Neural cell (in vitro differentiated cells): ENCODE measurements around the gene DCTN4. TPM values are rescaled to one million over a fixed set of nuclear protein-coding genes. Genes with fewer than 3 reads are reported as not detected.

Experiments
- H2AFZ ChIP-seq: fragments of 200-600, 300-800 bp; sonication (generic), shearing (Covaris generic); 2 replicates; pipeline ENCODE4 v1.6.0; 2014; ENCODE audit warnings: low read depth, mild to moderate bottlenecking, antibody characterized with exemption, low read length, moderate library complexity
- H3F3A ChIP-seq: fragments of 200-600 bp; shearing (Covaris generic); 2 replicates; pipeline ENCODE4 v1.6.1; 2016; ENCODE audit warnings: mild to moderate bottlenecking, moderate library complexity, mixed read lengths, antibody characterized with exemption, low read length; ENCODE audit not compliant: insufficient read depth, poor library complexity, severe bottlenecking
- H3K27ac ChIP-seq: fragments of 200-600, 300-800 bp; sonication (generic), shearing (Covaris generic); 2 replicates; pipeline ENCODE4 v1.5.1; 2014; ENCODE audit warnings: mild to moderate bottlenecking, low read length, moderate library complexity
- H3K27me3 ChIP-seq: fragments of 300-800, 200-600 bp; sonication (generic), shearing (Covaris generic); 2 replicates; pipeline ENCODE4 v1.6.0; 2014; ENCODE audit warnings: mild to moderate bottlenecking, low read depth, low read length, moderate library complexity; ENCODE audit not compliant: insufficient read depth
- H3K36me3 ChIP-seq: fragments of 300-800, 200-600 bp; sonication (generic), shearing (Covaris generic); 2 replicates; pipeline ENCODE4 v1.5.1; 2014; ENCODE audit warnings: mild to moderate bottlenecking, antibody characterized with exemption, low read length, moderate library complexity; ENCODE audit not compliant: insufficient read depth
- H3K4me2 ChIP-seq: fragments of 300-800, 200-600 bp; sonication (generic), shearing (Covaris generic); 2 replicates; pipeline ENCODE4 v1.6.0; 2014; ENCODE audit warnings: mild to moderate bottlenecking, low read length
- H3K4me3 ChIP-seq: fragments of 300-800, 200-600 bp; sonication (generic), shearing (Covaris generic); 2 replicates; pipeline ENCODE4 v1.5.1; 2014; ENCODE audit warnings: mild to moderate bottlenecking, low read length, moderate library complexity
- H3K79me2 ChIP-seq: fragments of 200-600 bp; shearing (Covaris generic); replicated peaks from 2 replicates; pipeline ENCODE4 v1.6.0; 2014; ENCODE audit warnings: mild to moderate bottlenecking, low read length, moderate library complexity; ENCODE audit not compliant: insufficient read depth
- H3K9ac ChIP-seq: fragments of 300-800, 200-600 bp; sonication (generic), shearing (Covaris generic); 2 replicates; pipeline ENCODE4 v1.6.1; 2016; ENCODE audit warnings: mild to moderate bottlenecking, low read length, mixed read lengths
- H3K9me2 ChIP-seq: fragments of 200-600 bp; shearing (Covaris generic); 2 replicates; pipeline ENCODE4 v1.6.1; 2016; ENCODE audit warnings: mild to moderate bottlenecking, low read length, mixed read lengths; ENCODE audit not compliant: insufficient read depth
- H3K9me3 ChIP-seq: fragments of 200-600, 300-800 bp; sonication (generic), shearing (Covaris generic); 2 replicates; pipeline ENCODE4 v1.6.1; 2016; ENCODE audit warnings: mild to moderate bottlenecking, mixed run types, low read length, moderate library complexity, mixed read lengths
- H4K20me1 ChIP-seq: fragments of 200-600 bp; shearing (Covaris generic); 2 replicates; pipeline ENCODE4 v1.6.1; 2016; ENCODE audit warnings: mild to moderate bottlenecking, mixed run types; ENCODE audit not compliant: insufficient read depth
- EP300 ChIP-seq: fragments of 450-650 bp; conservative IDR thresholded peaks from 2 replicates; pipeline ENCODE4 v1.6.1; 2014; ENCODE audit warnings: antibody characterized with exemption, mild to moderate bottlenecking, moderate library complexity; ENCODE audit not compliant: poor library complexity, severe bottlenecking
- EZH2 ChIP-seq: fragments of 200-600, 300-800 bp; shearing (Covaris generic), sonication (generic); IDR thresholded peaks from 2 replicates; pipeline ENCODE4 v1.6.1; 2014; ENCODE audit warnings: antibody characterized with exemption, low read length, borderline replicate concordance, mild to moderate bottlenecking; ENCODE audit not compliant: insufficient read depth, poor library complexity, severe bottlenecking
- MXI1 ChIP-seq: fragments of 450-650 bp; conservative IDR thresholded peaks from 2 replicates; pipeline ENCODE4 v1.6.1; 2014; ENCODE audit warnings: antibody characterized with exemption, mild to moderate bottlenecking; ENCODE audit not compliant: poor library complexity, severe bottlenecking
- POLR2AphosphoS5 ChIP-seq: IDR thresholded peaks from 2 replicates; pipeline ENCODE4 v1.6.1; 2012
- RAD21 ChIP-seq: fragments of 450-650 bp; conservative IDR thresholded peaks from 2 replicates; pipeline ENCODE4 v1.6.1; 2014; ENCODE audit warnings: antibody characterized with exemption, mild to moderate bottlenecking, moderate library complexity
- SMC3 ChIP-seq: fragments of 450-650 bp; conservative IDR thresholded peaks from 2 replicates; pipeline ENCODE4 v1.6.1; 2014; ENCODE audit warnings: antibody characterized with exemption, mild to moderate bottlenecking, moderate library complexity; ENCODE audit not compliant: poor library complexity
- TAF1 ChIP-seq: IDR thresholded peaks from 2 replicates; pipeline ENCODE4 v1.6.1; 2012; ENCODE audit warnings: low read depth
- polyA plus RNA-seq: library from polyadenylated mRNA; depleted of rRNA; stranded (reverse); fragments of >200 nt; gene quantifications from 2 replicates; pipeline ENCODE4 v1.2.3, GENCODE V29; 2014
- TF ChIP-seq, protein P1 (sequence below): IDR thresholded peaks from 2 replicates; pipeline ENCODE4 v1.6.1; 2012; ENCODE audit warnings: borderline replicate concordance
- TF ChIP-seq, protein P2 (sequence below): fragments of 450-650 bp; IDR thresholded peaks from 2 replicates; pipeline ENCODE4 v1.5.1; 2014; ENCODE audit warnings: antibody characterized with exemption, mild to moderate bottlenecking, moderate library complexity; ENCODE audit not compliant: poor library complexity, severe bottlenecking

Gene DCTN4
- polyA plus RNA-seq, 1 donor from 2014 or later: 117 TPM

DNA sequence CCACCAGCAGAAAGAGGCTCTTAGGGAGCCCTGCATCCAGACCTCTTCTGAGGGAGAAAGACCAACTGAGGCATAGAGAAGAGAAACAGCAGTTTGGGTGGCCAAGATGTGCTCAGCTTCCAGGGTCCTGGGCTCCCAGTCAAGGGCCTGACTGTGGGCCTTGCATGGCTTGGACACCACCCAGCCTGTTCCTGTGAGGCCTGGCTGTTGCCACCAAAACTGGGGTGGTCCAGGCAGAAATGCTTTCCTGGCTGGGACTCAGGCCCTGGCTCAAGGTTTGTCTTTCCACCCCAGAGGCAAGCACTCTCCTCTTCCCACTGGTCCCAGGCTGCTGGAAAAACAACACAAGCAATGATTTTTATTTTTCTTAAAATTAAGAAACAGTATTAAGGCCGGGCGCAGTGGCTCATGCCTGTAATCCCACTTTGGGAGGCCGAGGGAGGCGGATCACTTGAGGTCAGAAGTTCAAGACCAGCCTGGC, 84.4 kb downstream of the DCTN4 start (continued):
- TF ChIP-seq MXI1: no peak
- TF ChIP-seq EP300: no peak
- no peak for TF ChIP-seq SMC3

GRCh38 chr5:150672884-150673275, 85.9 kb downstream of the DCTN4 start:
- H2AFZ ChIP-seq: no peak overlapping the region
- H3F3A ChIP-seq: no peaks in the 10 kb centered on the region
- no peaks in the 10 kb centered on the region for H3K9me3 ChIP-seq
- TF ChIP-seq, protein P1, sequence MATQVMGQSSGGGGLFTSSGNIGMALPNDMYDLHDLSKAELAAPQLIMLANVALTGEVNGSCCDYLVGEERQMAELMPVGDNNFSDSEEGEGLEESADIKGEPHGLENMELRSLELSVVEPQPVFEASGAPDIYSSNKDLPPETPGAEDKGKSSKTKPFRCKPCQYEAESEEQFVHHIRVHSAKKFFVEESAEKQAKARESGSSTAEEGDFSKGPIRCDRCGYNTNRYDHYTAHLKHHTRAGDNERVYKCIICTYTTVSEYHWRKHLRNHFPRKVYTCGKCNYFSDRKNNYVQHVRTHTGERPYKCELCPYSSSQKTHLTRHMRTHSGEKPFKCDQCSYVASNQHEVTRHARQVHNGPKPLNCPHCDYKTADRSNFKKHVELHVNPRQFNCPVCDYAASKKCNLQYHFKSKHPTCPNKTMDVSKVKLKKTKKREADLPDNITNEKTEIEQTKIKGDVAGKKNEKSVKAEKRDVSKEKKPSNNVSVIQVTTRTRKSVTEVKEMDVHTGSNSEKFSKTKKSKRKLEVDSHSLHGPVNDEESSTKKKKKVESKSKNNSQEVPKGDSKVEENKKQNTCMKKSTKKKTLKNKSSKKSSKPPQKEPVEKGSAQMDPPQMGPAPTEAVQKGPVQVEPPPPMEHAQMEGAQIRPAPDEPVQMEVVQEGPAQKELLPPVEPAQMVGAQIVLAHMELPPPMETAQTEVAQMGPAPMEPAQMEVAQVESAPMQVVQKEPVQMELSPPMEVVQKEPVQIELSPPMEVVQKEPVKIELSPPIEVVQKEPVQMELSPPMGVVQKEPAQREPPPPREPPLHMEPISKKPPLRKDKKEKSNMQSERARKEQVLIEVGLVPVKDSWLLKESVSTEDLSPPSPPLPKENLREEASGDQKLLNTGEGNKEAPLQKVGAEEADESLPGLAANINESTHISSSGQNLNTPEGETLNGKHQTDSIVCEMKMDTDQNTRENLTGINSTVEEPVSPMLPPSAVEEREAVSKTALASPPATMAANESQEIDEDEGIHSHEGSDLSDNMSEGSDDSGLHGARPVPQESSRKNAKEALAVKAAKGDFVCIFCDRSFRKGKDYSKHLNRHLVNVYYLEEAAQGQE: no peak
- TF ChIP-seq TAF1: no peak
- no peak for TF ChIP-seq POLR2AphosphoS5
- TF ChIP-seq EZH2: no peak
- no peak for TF ChIP-seq SMC3
- TF ChIP-seq MXI1: no peak
- no peak for TF ChIP-seq RAD21
- TF ChIP-seq, protein P2, sequence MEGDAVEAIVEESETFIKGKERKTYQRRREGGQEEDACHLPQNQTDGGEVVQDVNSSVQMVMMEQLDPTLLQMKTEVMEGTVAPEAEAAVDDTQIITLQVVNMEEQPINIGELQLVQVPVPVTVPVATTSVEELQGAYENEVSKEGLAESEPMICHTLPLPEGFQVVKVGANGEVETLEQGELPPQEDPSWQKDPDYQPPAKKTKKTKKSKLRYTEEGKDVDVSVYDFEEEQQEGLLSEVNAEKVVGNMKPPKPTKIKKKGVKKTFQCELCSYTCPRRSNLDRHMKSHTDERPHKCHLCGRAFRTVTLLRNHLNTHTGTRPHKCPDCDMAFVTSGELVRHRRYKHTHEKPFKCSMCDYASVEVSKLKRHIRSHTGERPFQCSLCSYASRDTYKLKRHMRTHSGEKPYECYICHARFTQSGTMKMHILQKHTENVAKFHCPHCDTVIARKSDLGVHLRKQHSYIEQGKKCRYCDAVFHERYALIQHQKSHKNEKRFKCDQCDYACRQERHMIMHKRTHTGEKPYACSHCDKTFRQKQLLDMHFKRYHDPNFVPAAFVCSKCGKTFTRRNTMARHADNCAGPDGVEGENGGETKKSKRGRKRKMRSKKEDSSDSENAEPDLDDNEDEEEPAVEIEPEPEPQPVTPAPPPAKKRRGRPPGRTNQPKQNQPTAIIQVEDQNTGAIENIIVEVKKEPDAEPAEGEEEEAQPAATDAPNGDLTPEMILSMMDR: no peak
- TF ChIP-seq EP300: no peak
- no peaks in the 10 kb centered on the region for H3K79me2 ChIP-seq
- H3K9ac ChIP-seq: no peak overlapping the region
- no peaks in the 10 kb centered on the region for H3K9me2 ChIP-seq
- no peak overlapping the region for H3K4me2 ChIP-seq
- H3K27me3 ChIP-seq: peaks cover 30% of the 10 kb centered on the region
- no peak overlapping the region for H3K27ac ChIP-seq
- H3K4me3 ChIP-seq: no peak overlapping the region
- H3K36me3 ChIP-seq: no peaks in the 10 kb centered on the region
- no peaks in the 10 kb centered on the region for H4K20me1 ChIP-seq

DNA sequence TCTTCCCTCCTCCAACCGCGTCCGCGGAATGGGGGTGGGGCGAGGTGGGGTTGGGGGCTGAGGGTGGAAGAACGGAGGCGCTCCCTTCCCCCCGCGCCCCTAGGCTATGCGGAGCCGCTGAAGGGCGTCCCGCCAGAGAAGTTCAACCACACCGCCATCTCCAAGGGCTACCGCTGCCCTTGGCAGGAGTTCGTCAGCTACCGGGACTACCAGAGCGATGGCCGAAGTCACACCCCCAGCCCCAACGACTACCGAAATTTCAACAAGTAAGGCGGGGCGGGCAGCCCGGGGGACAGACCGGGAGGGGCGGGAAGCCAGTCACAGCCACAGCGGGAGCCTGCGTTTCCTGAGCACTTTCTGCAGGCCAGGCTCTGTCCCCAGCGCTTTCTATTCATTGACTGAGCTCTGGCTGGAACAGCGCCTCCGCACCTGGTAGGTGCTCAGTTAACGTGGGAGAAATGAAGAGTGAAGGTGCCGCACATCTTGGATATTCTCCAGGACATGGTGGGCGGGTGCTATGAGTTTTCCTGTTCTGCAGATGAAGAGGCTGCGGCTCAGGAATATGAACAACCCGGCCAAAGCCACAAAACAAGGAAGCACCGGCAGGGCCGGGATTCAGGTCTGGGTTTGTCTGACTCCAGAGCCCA, 86.5 kb downstream of the DCTN4 start:
- Histone ChIP-seq H3K9me2 (no peaks in the 10 kb centered on the region), H3K36me3 (no peaks in the 10 kb centered on the region), H3K9ac (no peak overlapping the region), H3K79me2 (no peaks in the 10 kb centered on the region), H3F3A (no peaks in the 10 kb centered on the region), H3K27me3 (peaks cover 30% of the 10 kb centered on the region), H3K4me2 (no peak overlapping the region), H4K20me1 (no peaks in the 10 kb centered on the region), H3K27ac (no peak overlapping the region), H3K9me3 (no peaks in the 10 kb centered on the region), H3K4me3 (peak overlapping the region; percentile 60), H2AFZ (no peak overlapping the region)
- no peak for TF ChIP-seq RAD21
- no peak for TF ChIP-seq POLR2AphosphoS5
- TF ChIP-seq, protein P2: no peak
- TF ChIP-seq, protein P1: no peak
- TF ChIP-seq MXI1: no peak
- no peak for TF ChIP-seq TAF1
- no peak for TF ChIP-seq EZH2
- TF ChIP-seq SMC3: no peak
- TF ChIP-seq EP300: no peak
